Stimulated activated CD4-positive, alpha-beta T cell treated with anti-CD3 and anti-CD28 coated beads, Interleukin-12 subunit alpha, Interleukin-12 subunit beta, amount 100 ng/mL, for 48 hours (primary cell): Measurements from ENCODE around the gene NEDD8.

Source experiments
- DNase-seq, 3 donors: peaks; one replicate each; pipeline ENCODE4 v3.0.0-alpha.2; 2020; ENCODE audit warnings: low read depth in 2 of 3, low spot score in 1 of 3

NEDD8 gene

DNA sequence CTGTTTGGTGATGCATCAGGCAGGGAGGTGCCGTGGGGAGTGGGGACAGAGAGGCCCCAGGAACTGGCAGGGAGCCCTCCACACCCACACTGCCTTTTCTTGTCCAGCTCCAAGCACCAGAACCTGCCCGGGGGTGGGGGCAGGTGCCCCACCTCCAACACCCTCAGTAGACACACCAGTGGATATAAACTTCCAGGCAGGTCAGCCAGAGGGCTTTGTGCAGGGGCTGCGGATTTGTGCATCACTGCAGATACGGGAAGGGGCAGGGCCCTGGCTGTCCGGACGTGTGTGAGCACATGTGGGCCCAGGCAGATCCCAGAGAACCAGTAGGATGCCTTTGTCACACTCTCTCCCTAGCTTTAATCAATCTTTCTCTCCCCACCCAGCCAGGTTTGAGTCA, 32.1 kb upstream of the NEDD8 start:
- no peak for DNase-seq

GRCh38 chr14:24263848-24264247, 31.7 kb upstream of the NEDD8 start:
- no peak for DNase-seq

DNA sequence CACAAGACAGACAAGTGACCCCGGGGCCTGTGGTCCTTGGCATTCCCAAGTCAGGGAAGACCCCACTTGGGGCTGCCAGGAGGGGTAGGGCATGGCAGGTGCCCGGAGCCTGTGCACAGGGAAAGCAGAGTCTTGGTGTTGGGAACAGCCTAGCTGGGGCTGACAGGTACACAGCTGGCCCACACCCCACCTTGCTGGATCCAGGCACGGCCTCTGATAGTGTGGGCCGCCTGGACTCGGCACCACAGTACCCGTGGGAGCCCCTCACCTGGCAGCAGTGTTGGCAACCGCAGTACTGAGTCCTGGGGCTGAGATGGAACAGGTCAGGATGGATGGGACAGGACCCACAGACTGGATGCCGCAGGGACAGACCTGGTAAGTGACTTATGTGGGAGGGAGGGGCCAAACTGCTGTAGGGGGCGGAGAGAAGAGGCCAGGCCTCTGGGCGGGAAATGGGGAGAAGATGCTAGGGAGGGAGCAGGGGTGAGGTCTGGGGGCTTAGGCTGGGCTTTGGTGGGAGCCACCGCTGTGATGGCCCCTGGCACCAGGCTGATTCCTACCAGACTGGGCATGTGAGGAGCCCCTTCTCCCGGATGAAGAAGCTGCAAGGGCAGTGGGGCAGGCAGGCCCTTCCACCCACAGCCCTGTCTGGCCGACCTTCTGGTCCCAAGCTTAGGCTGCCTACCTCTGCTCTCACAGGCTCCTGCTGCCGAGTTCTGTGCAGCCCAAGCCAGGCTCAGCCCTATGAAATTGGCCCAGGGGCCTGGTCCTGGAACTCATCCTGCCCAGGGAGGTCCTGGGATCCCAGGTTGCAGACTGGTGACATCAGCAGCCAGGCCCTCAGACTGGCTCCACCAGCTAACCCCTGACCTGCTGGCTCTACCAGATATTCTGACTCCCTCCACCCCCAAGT, 30.9 kb upstream of the NEDD8 start, which contains the start of gene TGM1:
TGM1 (minus strand) TSS at position 357 of the 913 bp plus-strand sequence. CDS start 825 bp downstream, outside the sequence.
- DNase-seq, result no peak

DNA sequence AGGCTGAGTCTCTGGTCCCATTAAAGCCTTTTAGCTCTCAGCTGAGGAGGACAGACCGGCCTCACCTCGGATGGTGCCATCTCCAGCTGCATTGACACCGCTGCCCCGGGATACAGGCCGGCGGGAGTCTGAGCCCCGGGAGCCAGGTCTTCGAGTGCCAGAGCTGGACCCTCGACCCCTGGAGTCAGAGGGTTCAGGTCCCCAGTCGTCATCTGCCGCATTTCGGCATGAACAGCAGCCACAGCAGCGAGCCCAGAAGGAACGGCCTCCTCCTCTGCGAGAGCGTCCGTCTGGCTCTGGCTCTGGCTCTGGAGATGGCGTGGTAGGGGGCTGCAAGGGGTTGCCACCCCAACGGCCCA, 29.8 kb upstream of the NEDD8 start:
- no peak for DNase-seq

- DNase-seq, result no peak
Measured at GRCh38 chr14:24261256-24261968, 29.2 kb upstream of the NEDD8 start.

GRCh38 chr14:24260780-24261157, 28.6 kb upstream of the NEDD8 start:
- DNase-seq, result no peak

GRCh38 chr14:24260026-24260779, 28.0 kb upstream of the NEDD8 start:
- no peak for DNase-seq

DNA sequence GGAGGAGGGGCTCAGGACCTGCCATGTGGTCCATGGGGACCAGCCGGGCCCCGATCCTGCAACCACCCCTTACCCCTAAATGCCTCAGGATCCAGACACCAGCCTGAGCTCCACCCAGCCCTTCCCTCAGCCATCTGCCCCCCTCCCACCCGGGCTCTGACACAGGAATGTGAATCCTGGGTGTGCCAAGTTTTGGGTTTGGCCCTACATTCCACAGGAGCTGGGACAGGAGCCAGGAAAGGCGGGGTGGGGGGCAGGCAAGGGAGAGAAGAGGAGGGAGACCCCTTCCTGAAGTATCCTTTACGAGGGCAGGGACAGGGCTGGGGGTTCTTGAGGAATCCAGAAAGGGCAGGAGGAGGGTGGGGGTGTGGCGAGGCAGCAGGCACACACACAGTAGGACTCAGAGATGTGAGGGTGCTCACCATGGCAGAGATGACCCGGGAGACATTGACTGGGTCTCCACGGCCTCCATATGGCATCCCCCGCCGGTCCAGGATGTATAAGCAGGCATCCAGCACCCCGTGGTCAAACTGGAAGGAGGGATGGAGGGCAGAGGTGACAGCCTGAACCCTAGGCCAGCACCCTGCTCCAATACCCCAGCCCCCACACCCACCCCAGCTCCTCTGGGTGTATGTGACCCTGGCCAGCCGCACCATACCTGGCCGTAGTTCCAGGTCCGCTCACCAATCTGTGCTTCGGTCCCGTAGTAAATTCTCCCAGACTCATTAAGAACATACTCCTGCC, 27.3 kb upstream of the NEDD8 start:
- DNase-seq, result no peak

GRCh38 chr14:24258548-24259265, 26.5 kb upstream of the NEDD8 start:
- DNase-seq, result no peak

- DNase-seq, result no peak
Measured at GRCh38 chr14:24258119-24258518, 26.0 kb upstream of the NEDD8 start.

GRCh38 chr14:24256960-24257359, 24.8 kb upstream of the NEDD8 start:
- no peak for DNase-seq

DNA sequence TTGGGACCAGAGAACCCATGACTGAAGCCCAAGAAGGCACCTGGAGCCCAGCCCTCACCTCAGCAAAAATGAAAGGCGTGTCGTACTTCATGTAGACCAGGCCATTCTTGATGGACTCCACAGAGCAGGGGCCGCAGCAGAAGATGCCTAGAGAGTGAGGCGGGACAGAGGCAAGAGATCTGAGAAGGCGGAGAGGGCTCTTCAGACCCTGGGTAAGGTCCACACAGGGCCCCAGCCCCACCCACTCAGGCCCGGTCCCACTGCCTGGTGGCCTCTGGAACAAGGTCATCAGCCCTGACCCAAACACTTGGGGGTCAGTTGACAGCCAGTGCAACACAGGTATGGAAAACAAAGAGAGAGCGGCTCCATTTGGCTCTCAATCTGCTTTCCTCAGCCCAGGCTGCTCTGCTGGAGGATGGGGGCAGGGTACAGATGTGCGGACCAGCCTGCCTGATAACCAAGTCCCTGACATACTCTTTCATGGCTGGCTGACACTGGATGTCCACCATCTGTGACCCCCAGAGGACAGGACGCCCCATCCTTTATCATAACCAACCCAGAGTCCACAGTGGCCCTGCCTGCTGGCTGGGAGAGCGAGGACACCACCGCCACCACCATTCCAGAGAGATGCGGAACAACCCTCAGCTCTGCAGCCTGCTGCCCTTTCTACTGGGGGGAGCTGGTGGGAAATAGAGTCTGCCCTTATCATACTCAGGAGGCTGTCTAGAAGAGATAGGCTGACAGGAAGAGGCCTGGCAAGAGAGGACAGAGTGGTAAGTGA, 24.0 kb upstream of the NEDD8 start:
- DNase-seq, result no peak

GRCh38 chr14:24255438-24255837, 23.3 kb upstream of the NEDD8 start:
- DNase-seq, result no peak

GRCh38 chr14:24254630-24255392, 22.6 kb upstream of the NEDD8 start:
- DNase-seq, result no peak

- DNase-seq, result no peak
Measured at GRCh38 chr14:24253936-24254335, 21.8 kb upstream of the NEDD8 start.

- no peak for DNase-seq
Measured at GRCh38 chr14:24252289-24253124, 20.3 kb upstream of the NEDD8 start.

GRCh38 chr14:24251880-24252288, 19.7 kb upstream of the NEDD8 start:
- DNase-seq, result no peak

DNA sequence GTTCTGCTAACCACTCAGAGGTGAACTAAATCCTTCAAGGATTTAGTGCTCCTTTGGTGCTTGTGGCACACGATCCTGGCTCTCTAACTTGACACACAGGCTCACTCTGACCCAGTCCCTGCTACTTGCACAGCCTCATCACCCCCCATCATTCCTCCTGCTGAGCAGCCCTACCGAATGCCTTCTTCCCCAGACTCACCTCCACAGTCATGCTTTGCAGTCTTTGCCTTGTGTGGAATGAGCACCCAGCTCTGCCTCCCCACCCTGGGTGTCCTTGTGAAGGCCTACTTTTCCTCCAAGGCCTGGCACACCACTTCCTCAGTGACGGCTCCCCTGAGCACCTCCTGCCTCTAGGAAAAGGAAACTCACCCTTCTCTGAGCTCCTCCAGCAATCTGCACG, 18.2 kb upstream of the NEDD8 start:
- DNase-seq, result no peak
